ENCODE measurements around the gene EXD3.
"Not testable (repeated sequence)": the region's sequence is repeated elsewhere in the genome, so short reads cannot be mapped to it uniquely, and the experiment has no call there.

EXD3 gene

GRCh38 chr9:137430723-137431415 is 7.9 kb upstream of the EXD3 start:
- DNase-seq: no peak

GRCh38 chr9:137429974-137430722 is 7.2 kb upstream of the EXD3 start:
- DNase-seq: no peak

- DNase-seq: no peak
These were observed 6.6 kb upstream of the EXD3 start for GRCh38 chr9:137429546-137429890.

- DNase-seq: no peak
These were observed 6.0 kb upstream of the EXD3 start for GRCh38 chr9:137428841-137429545.

GRCh38 chr9:137428311-137428630 is 5.3 kb upstream of the EXD3 start:
- no peak for DNase-seq

- DNase-seq: no peak
These were observed 4.7 kb upstream of the EXD3 start for GRCh38 chr9:137427454-137428310.

GRCh38 chr9:137426018-137426681 is 3.2 kb upstream of the EXD3 start:
- no peak for DNase-seq

- DNase-seq: no peak
These were observed 741 bp upstream of the EXD3 start for GRCh38 chr9:137423514-137424291.

- no peak for DNase-seq
These were observed 941 bp downstream of the EXD3 start for GRCh38 chr9:137421838-137422603.

- peak; percentile 71 for DNase-seq
These were observed 5.6 kb downstream of the EXD3 start for GRCh38 chr9:137417161-137418021.

- no peak for DNase-seq
These were observed 6.3 kb downstream of the EXD3 start for GRCh38 chr9:137416563-137417151.

- DNase-seq: no peak
These were observed 6.9 kb downstream of the EXD3 start for GRCh38 chr9:137416006-137416562.

- DNase-seq: no peak
These were observed 7.5 kb downstream of the EXD3 start for GRCh38 chr9:137415451-137415850.

GRCh38 chr9:137412431-137412830 is 10.5 kb downstream of the EXD3 start:
- DNase-seq: no peak

- DNase-seq: peak; percentile 75
These were observed 11.1 kb downstream of the EXD3 start for GRCh38 chr9:137411645-137412380.

GRCh38 chr9:137411260-137411644 is 11.7 kb downstream of the EXD3 start:
- no peak for DNase-seq

- DNase-seq: no peak
These were observed 12.1 kb downstream of the EXD3 start for GRCh38 chr9:137410891-137411249.

- DNase-seq: not testable (repeated sequence)
These were observed 12.6 kb downstream of the EXD3 start for GRCh38 chr9:137410236-137410890.
